Caki2 (cell line): ENCODE results near the gene NDUFA12. TPM values are rescaled to one million over a fixed set of nuclear protein-coding genes. Genes with fewer than 3 reads are reported as not detected.

Source experiments
- DNase-seq: peaks from one replicate; pipeline ENCODE4 v3.0.0-alpha.2; 2015; ENCODE audit warnings: low read depth
- in situ Hi-C: cut with HindIII; loops from 2 replicates; pipeline ENCODE4 v1.10.0; 2016; ENCODE audit warnings: low sequenced_read_pairs, low pct_unique_long_range_greater_than_20kb, mixed read lengths
- total RNA-seq: library from RNA; depleted of rRNA; stranded (reverse); fragments of >200 nt; shearing (Covaris generic); gene quantifications from 2 replicates; pipeline ENCODE4 v1.2.3, GENCODE V29; 2014; ENCODE audit warnings: low replicate concordance; rRNA removed

Gene NDUFA12
- total RNA-seq, 1 experiment from 2014 or later, result 132 TPM

DNA sequence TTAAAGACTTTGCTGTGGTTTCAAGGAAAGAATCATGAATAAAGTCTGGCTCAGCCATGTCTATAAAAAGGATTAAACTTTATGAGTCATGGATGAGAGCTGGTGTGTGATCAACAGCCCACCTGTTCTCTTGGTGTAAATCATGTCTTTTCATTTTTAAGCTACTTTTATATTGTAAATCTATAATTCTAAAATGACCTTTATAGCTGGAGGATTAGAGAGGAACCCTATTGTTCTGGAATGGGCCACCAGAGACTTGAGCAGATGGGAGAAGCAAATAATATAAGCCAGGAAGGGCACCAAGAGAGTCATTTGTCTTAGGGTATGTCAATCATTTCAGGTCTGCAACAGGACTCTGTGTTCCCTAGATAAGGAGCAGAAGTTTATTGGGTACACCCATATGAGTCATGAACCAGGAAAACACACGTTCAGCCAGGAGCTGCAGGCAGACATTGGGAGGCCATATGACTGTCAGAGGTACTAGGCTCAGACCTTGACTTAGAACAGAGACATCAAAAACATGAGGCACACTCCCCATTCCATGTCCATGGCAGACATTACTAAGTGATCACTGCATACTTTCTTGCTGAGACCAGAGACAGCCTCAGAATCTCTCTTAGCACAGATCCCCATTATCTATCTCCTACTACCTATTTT, 49.3 kb downstream of the NDUFA12 start:
- DNase-seq, result no peak
- in situ Hi-C loops, result no loop called here

GRCh38 chr12:94952325-94952724, 51.2 kb downstream of the NDUFA12 start:
- no peak for DNase-seq
- in situ Hi-C loops, result no loop called here

DNA sequence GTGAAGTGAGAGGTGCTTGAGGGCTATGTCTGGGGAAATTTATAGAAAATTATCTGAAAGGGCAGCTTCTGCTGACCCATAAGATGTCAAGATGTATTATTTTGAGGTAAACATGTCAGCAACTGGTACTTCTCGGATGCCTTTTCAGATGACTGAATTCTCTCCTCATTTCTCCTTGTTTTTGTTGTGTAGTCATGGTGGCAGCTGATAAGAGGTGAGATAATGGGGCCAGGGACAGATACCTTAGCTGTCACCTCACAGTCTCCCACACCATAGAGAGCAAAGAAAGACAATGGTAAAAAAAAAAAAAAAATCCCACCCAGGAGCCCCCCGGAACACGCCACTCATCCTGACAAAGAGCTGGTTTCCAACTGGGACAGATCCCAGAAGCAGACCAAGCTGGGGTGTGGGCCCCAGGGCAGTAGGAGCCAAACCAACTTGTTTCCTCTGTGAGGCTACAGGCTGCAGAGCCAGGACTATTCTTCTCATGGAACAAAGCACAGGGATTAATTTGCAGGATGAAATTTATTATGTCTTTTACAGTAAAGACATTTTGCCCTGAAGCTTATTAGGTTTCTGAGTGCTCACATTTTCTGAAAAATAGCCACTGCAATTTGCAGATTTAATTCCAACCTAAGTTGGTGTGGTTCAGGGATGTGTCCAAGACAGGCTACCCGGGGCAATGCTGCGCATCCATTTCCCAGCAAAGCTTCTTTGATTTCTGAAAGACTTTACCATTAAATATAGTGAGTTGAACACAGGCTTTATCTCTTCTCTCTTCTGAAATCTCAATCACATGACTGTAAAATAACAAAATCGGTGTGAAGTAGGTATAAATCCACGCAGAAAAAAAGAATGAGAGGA, 52.2 kb downstream of the NDUFA12 start:
- no peak for DNase-seq
- in situ Hi-C loops, result no loop called here

DNA sequence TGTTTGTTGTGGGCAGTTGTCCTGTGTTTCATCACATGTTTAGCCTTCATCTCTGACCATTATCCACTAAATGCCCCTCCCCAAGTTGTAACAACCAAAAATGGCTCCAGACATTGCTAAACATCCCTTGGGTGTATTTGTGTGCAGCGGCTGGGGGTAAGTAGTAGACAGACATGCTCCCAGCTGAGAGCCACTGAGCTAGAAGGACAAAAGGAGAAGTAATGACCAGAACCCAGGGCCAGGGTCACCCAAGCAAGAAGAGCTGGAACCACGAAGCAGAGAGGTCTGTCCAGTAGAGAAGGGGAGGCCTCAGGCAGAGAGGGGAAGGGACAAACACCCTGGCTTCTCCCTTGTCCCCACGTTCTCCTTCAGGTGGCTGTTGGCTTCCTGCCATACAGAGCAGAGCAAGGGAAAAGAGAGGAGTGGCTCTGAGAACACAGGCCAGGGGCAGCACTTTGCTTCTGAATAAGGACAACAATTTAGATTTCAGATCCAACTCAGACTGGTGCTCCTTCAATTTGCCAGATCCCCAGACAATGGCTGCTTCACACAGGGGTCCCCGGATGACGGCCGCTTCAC, 55.2 kb downstream of the NDUFA12 start:
- in situ Hi-C loops, result no loop called here

DNA sequence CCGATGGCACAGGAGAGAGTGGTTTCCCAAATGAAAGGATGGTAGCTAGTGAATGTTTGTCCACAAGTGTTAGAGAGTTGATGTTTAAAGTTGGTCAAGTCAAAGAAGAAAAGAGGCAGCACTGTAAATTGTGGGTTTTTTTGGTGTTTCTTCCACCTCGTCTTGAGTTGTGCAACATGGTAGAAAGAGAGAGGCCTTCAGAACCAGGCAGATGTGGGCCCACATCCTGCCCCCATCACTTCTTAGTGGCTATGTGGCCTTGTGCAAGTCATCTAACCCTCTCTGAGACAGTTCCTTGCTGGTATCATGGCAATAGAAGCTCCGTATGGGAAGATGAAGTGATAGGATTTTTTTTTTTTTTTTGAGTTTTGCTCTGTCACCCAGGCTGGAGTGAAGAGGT, 60.8 kb downstream of the NDUFA12 start:
- in situ Hi-C loops, result no loop called here
- no peak for DNase-seq

More for the DNA sequence above, 55.2 kb downstream of the NDUFA12 start:
- no peak for DNase-seq

DNA sequence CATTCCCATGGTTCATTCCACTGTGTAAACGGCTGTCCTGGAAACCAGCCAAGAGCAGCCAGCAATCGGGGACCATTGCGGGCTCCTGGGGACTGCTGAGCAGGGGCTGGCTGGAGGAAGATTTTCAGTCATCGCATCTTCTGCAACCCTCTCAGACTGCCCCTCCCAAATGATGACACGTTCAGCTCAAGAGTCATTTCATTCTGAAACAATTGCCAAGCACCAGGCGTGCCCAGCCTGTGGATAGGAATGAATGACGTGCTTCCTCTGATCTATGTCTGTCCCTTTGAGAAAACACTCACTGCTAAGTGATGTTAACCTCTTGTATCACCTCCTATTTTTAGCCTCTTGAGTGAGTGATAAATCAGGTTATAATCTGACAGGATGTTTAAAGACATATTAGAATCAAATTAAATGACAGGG, 62.0 kb downstream of the NDUFA12 start:
- no peak for DNase-seq
- in situ Hi-C loops, result no loop called here

GRCh38 chr12:94940771-94941170, 62.7 kb downstream of the NDUFA12 start:
- in situ Hi-C loops, result no loop called here

GRCh38 chr12:94938583-94938982, 64.9 kb downstream of the NDUFA12 start:
- DNase-seq, result no peak
- in situ Hi-C loops, result no loop called here

More at GRCh38 chr12:94940771-94941170, 62.7 kb downstream of the NDUFA12 start:
- DNase-seq, result no peak

GRCh38 chr12:94930772-94931171, 72.7 kb downstream of the NDUFA12 start:
- no peak for DNase-seq
- in situ Hi-C loops, result no loop called here

DNA sequence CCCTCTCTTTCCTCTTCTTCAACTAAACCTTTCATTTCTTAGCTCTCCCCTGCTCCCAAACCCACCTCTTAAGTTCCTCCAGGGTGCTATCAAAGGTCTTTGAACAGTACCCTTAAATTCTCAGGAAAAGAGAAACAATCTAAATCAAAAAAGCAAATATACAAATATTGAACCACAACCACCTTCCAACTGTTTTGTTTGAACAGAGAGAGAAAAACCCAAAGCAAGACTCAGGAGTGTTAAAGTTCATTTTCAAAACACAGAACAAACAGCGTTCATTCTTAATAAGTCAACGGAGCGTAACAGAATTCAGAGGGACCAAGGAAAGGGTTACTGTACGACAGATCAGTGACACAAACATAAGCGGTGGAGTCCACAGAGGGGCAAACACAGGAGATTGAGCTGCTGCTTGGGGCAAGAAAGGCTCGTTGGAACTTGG, 73.3 kb downstream of the NDUFA12 start:
- DNase-seq, result no peak
- in situ Hi-C loops, result no loop called here

DNA sequence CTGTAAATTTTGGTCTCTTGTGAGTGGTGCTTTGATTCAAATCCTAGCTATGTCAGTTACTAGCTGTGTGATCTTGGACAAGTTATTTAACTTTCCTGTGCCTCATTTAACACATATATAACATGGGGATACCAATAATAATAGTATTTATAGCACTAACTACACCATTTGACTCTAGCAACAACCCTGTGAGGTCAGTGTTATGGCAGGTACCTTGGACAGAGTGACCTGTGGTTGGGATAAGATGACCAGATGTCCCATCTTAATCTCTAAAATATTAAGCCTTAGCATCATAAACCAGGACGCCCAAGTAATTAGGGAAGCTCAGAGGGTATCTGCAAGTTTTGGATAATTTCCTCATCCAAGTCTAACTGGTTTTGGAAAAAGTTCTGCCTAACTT, 73.7 kb downstream of the NDUFA12 start:
- no peak for DNase-seq
- in situ Hi-C loops, result no loop called here

GRCh38 chr12:94925729-94926128, 77.8 kb downstream of the NDUFA12 start:
- in situ Hi-C loops, result no loop called here
- DNase-seq, result no peak

GRCh38 chr12:94925206-94925605, 78.3 kb downstream of the NDUFA12 start:
- no peak for DNase-seq
- in situ Hi-C loops, result no loop called here

DNA sequence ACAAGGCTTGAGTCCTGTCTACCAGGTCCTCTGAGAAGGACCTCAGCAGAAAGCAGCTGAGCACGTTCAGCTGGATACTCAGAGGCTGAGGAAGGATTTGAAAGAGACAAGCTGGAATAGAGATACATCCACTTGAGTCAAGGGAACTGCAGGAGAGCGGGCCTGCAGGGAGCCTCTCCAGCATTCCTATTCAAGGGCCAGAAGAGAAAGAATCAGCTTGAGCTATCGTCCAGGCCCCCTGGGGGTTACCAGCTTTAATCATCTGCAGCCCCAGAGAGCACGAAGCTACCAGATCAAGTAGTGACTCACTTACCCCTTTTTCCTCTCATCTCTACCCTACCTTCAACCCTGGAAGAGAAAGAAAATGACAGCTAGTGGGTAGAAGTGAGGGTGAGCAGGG, 80.9 kb downstream of the NDUFA12 start:
- in situ Hi-C loops, result no loop called here
- DNase-seq, result no peak

Other genes with a start within 250 kb of the NDUFA12 start
- gene NR2C1, start 69.9 kb upstream of the NDUFA12 start, total RNA-seq, result 23.0 and 25.4 TPM in 2 replicates
- 5.9 and 6.6 TPM in 2 replicates for gene FGD6, start 213.8 kb upstream of the NDUFA12 start, total RNA-seq
- 26.0 and 42.9 TPM in 2 replicates for gene VEZT, start 214.1 kb upstream of the NDUFA12 start, total RNA-seq